Activated T-cell treated with anti-CD3 and anti-CD28 coated beads, Interleukin-2, amount 50 U/mL, for 72 hours (primary cell): ENCODE results near the gene JAKMIP3. TPM values are rescaled to one million over a fixed set of nuclear protein-coding genes. Genes with fewer than 3 reads are reported as not detected.
A peak's percentile ranks its signal among the peaks of the same experiment; 100 is the strongest.

ENCODE experiments used
- ATAC-seq, 2 donors: fragments of 150-1000 bp; cut with Tn5 transposase; replicated peaks in 1 of 2; 2 replicates each; pipeline ENCODE4 v1.10.0; 2021; ENCODE audit warnings: moderate library complexity in 2 of 2, mild to moderate bottlenecking in 1 of 2
- DNase-seq, 2 donors: peaks; one replicate each; pipeline ENCODE4 v3.0.0; 2021 to 2022; ENCODE audit warnings: mixed read lengths in 1 of 2
- H3K27ac Mint-ChIP-seq: one replicate; pipeline ENCODE4 v1.8.0; 2022; ENCODE audit warnings: mild to moderate bottlenecking, moderate library complexity, mixed read lengths
- H3K27me3 Mint-ChIP-seq: one replicate; pipeline ENCODE4 v1.8.0; 2022; ENCODE audit warnings: low read depth, mixed read lengths
- H3K36me3 Mint-ChIP-seq, 2 donors: one replicate each; pipeline ENCODE4 v1.8.0; 2022; ENCODE audit warnings: mixed read lengths in 2 of 2, mild to moderate bottlenecking in 1 of 2; ENCODE audit not compliant: insufficient read depth in 2 of 2
- H3K4me1 Mint-ChIP-seq: one replicate; pipeline ENCODE4 v1.8.0; 2022; ENCODE audit warnings: low read depth, mixed read lengths
- H3K4me3 Mint-ChIP-seq, 2 donors: one replicate each; pipeline ENCODE4 v1.8.0; 2022; ENCODE audit warnings: mild to moderate bottlenecking in 2 of 2, mixed read lengths in 2 of 2, moderate library complexity in 2 of 2
- H3K9me3 Mint-ChIP-seq, 2 donors: one replicate each; pipeline ENCODE4 v1.8.0; 2022; ENCODE audit warnings: mixed read lengths in 2 of 2
- total RNA-seq, 2 donors: library from RNA; stranded (reverse); gene quantifications; one replicate each; pipeline ENCODE4 v1.2.3, GENCODE V29; 2022

The JAKMIP3 gene
- total RNA-seq, 2 donors from 2014 or later, result 2.7 to 6.6 TPM

- no peak for DNase-seq
- no peak for ATAC-seq
- Mint-ChIP-seq H3K9me3 (peaks cover 4% of the 10 kb centered on the region in 2 donors), H3K4me3 (no peak overlapping the region), H3K4me1 (no peaks in the 10 kb centered on the region), H3K27me3 (peaks cover 17% of the 10 kb centered on the region), H3K36me3 (peaks cover 4 to 17% of the 10 kb centered on the region in 2 donors), H3K27ac (no peak overlapping the region)
Measured at GRCh38 chr10:132050191-132050590, 15.6 kb upstream of the JAKMIP3 start.

GRCh38 chr10:132052124-132052523, 13.6 kb upstream of the JAKMIP3 start:
- Mint-ChIP-seq H3K9me3 (peaks cover 4% of the 10 kb centered on the region in 2 donors), H3K27ac (no peak overlapping the region), H3K27me3 (peaks cover 17% of the 10 kb centered on the region), H3K4me3 (no peak overlapping the region), H3K36me3 (peaks cover 4 to 17% of the 10 kb centered on the region in 2 donors), H3K4me1 (no peaks in the 10 kb centered on the region)
- DNase-seq (no peak), ATAC-seq (no peak)

GRCh38 chr10:132054564-132054963, 11.2 kb upstream of the JAKMIP3 start:
- Mint-ChIP-seq H3K27ac (no peak overlapping the region), H3K36me3 (peaks cover 4 to 17% of the 10 kb centered on the region in 2 donors), H3K27me3 (peaks cover 11% of the 10 kb centered on the region), H3K4me1 (no peaks in the 10 kb centered on the region), H3K9me3 (peaks cover 4% of the 10 kb centered on the region in 2 donors), H3K4me3 (no peak overlapping the region)
- ATAC-seq (no peak), DNase-seq (no peak)

- Mint-ChIP-seq H3K4me3 (no peak overlapping the region), H3K4me1 (no peaks in the 10 kb centered on the region), H3K27me3 (peaks cover 5% of the 10 kb centered on the region), H3K27ac (no peak overlapping the region), H3K9me3 (peaks cover 1 to 4% of the 10 kb centered on the region in 2 donors), H3K36me3 (peaks cover 4 to 17% of the 10 kb centered on the region in 2 donors)
- ATAC-seq, result no peak
- no peak for DNase-seq
Measured at GRCh38 chr10:132055616-132056015, 10.1 kb upstream of the JAKMIP3 start.

GRCh38 chr10:132056663-132057062, 9.1 kb upstream of the JAKMIP3 start:
- Mint-ChIP-seq H3K4me1 (no peaks in the 10 kb centered on the region), H3K4me3 (no peak overlapping the region), H3K36me3 (peaks cover 4 to 14% of the 10 kb centered on the region in 2 donors), H3K27me3 (peaks cover 14% of the 10 kb centered on the region), H3K9me3 (peaks cover 1 to 4% of the 10 kb centered on the region in 2 donors), H3K27ac (no peak overlapping the region)
- DNase-seq (no peak), ATAC-seq (no peak)

GRCh38 chr10:132057191-132057681, 8.5 kb upstream of the JAKMIP3 start:
- Mint-ChIP-seq H3K4me1 (no peaks in the 10 kb centered on the region), H3K27ac (no peak overlapping the region), H3K36me3 (peaks cover 3 to 11% of the 10 kb centered on the region in 2 donors)

GRCh38 chr10:132058111-132058745, 7.5 kb upstream of the JAKMIP3 start:
- Mint-ChIP-seq H3K4me1 (no peaks in the 10 kb centered on the region), H3K27me3 (peaks cover 13% of the 10 kb centered on the region), H3K9me3 (peaks cover 0 to 1% of the 10 kb centered on the region in 2 donors), H3K36me3 (peaks cover 0 to 3% of the 10 kb centered on the region in 2 donors), H3K4me3 (no peak overlapping the region), H3K27ac (no peak overlapping the region)
- DNase-seq (peak; percentile 14 to 32), ATAC-seq (peak; percentile 45 to 75)

More at GRCh38 chr10:132057191-132057681, 8.5 kb upstream of the JAKMIP3 start:
- Mint-ChIP-seq H3K27me3 (peaks cover 16% of the 10 kb centered on the region), H3K9me3 (peaks cover 1 to 3% of the 10 kb centered on the region in 2 donors), H3K4me3 (no peak overlapping the region)
- DNase-seq (no peak), ATAC-seq (no peak)

GRCh38 chr10:132058793-132059759, 6.7 kb upstream of the JAKMIP3 start:
- Mint-ChIP-seq H3K27me3 (peaks cover 13% of the 10 kb centered on the region), H3K4me1 (no peaks in the 10 kb centered on the region), H3K27ac (no peak overlapping the region), H3K4me3 (no peak overlapping the region), H3K9me3 (no peaks in the 10 kb centered on the region), H3K36me3 (peaks cover 0 to under 1% of the 10 kb centered on the region in 2 donors)
- no peak for DNase-seq
- no peak for ATAC-seq

GRCh38 chr10:132059760-132060508, 5.8 kb upstream of the JAKMIP3 start:
- Mint-ChIP-seq H3K27me3 (peaks cover 13% of the 10 kb centered on the region), H3K4me1 (no peaks in the 10 kb centered on the region), H3K9me3 (no peaks in the 10 kb centered on the region), H3K27ac (no peak overlapping the region), H3K4me3 (no peak overlapping the region), H3K36me3 (no peaks in the 10 kb centered on the region)
- DNase-seq (no peak), ATAC-seq (no peak)

- Mint-ChIP-seq H3K27me3 (peaks cover 19% of the 10 kb centered on the region), H3K4me1 (peaks cover 8% of the 10 kb centered on the region), H3K9me3 (no peaks in the 10 kb centered on the region), H3K36me3 (no peaks in the 10 kb centered on the region), H3K4me3 (no peak overlapping the region), H3K27ac (no peak overlapping the region)
- DNase-seq (no peak), ATAC-seq (no peak)
Measured at GRCh38 chr10:132061030-132061429, 4.7 kb upstream of the JAKMIP3 start.

GRCh38 chr10:132061465-132061864, 4.3 kb upstream of the JAKMIP3 start:
- no peaks in the 10 kb centered on the region for H3K9me3 Mint-ChIP-seq
- ATAC-seq (no peak), DNase-seq (no peak)
- no peak overlapping the region for H3K4me3 Mint-ChIP-seq
- H3K4me1 Mint-ChIP-seq, result peaks cover 11% of the 10 kb centered on the region
- no peak overlapping the region for H3K27ac Mint-ChIP-seq
- H3K27me3 Mint-ChIP-seq, result peaks cover 20% of the 10 kb centered on the region
- no peaks in the 10 kb centered on the region for H3K36me3 Mint-ChIP-seq

GRCh38 chr10:132062116-132062515, 3.6 kb upstream of the JAKMIP3 start:
- no peak for ATAC-seq
- Mint-ChIP-seq H3K36me3 (no peaks in the 10 kb centered on the region), H3K4me1 (peaks cover 11% of the 10 kb centered on the region), H3K27me3 (peaks cover 20% of the 10 kb centered on the region), H3K9me3 (no peaks in the 10 kb centered on the region), H3K27ac (no peak overlapping the region), H3K4me3 (no peak overlapping the region)
- no peak for DNase-seq
